GM21737 (cell line): Measurements from ENCODE around the gene GRID1.
A peak's percentile ranks its signal among the peaks of the same experiment; 100 is the strongest.

ENCODE experiments used
- ATAC-seq: cut with Tn5 transposase; IDR thresholded peaks from one replicate; pipeline ENCODE4 v1.9.1; 2021; ENCODE audit warnings: mild to moderate bottlenecking, moderate library complexity; ENCODE audit not compliant: unreplicated experiment

GRID1 gene

DNA sequence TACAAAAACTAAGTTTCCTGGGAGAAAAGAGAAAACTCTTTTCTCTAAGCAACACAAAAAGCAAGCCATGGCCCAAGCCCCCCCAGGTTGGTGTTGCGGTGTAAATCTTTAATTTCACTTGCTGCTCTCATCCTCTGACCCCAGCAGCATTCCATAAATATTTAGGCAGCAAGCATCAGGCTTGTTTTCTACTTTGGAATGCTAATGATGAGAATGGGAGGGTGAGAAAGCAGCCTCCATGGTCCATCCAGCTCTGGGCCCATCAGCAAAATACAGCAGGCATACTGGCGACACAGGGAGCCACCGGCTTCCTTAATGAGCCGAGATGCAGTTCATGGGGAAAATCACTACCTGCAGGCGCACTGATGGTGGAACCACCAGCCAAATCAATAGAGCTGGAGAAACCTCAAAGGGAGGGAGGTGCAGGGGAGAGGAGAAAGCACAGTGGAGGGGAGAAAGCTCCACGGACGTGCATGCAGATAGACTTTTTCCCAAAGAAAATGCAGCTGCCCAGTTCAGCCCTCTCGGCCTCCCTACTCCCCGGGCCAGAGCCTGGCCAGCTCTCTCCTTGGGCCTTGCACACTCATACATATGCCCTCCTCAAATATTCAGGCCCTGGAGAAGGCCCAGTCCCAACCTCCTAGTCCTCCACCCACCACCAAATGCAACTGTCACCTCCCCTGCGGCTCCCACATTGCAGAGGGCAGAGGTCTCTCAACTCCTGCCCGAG, 131.9 kb downstream of the GRID1 start:
- no peak for ATAC-seq

GRCh38 chr10:86234107-86234506, 132.5 kb downstream of the GRID1 start:
- no peak for ATAC-seq

DNA sequence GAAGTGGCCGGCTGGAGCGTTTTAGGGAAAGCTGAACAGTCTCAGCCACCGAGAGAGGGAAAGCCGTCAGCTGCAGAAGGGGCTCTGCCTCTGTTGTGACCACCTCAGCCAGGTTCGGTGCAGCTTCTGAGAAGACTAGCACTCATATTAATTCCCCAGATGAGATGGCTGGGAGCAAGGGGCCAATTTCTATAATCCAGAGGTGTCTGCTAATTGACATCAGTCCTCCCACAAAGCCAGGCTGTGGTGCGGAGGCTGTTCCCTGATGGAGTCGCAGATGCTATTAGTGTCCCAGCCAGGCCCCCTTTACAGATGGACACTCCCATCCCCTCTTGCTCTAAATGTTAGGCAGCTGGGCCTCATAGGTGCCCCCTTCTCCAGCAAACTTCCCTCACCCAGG, 133.5 kb downstream of the GRID1 start:
- ATAC-seq, result no peak

DNA sequence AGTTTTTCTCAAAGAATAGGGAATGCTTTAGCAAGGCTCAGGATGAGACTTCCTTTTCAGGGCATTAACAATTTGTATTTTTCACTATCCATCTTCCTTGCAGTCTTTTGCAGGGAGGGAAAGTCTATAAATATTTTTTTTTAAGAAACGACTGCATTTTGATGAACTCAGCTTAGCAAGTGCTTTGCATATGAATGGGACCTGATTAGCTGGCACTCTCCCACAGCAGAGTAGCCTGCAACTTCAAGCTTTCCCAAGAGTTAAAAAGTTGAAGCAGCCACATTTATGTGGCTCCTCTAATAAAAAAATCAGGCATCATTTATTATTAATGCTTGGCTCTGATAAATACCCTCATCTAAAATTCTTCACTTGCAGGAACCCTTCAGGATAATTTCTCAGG, 134.0 kb downstream of the GRID1 start:
- no peak for ATAC-seq

- no peak for ATAC-seq
Observed at GRCh38 chr10:86231796-86232560, 134.6 kb downstream of the GRID1 start.

- no peak for ATAC-seq
Observed at GRCh38 chr10:86230557-86231180, 135.9 kb downstream of the GRID1 start.

DNA sequence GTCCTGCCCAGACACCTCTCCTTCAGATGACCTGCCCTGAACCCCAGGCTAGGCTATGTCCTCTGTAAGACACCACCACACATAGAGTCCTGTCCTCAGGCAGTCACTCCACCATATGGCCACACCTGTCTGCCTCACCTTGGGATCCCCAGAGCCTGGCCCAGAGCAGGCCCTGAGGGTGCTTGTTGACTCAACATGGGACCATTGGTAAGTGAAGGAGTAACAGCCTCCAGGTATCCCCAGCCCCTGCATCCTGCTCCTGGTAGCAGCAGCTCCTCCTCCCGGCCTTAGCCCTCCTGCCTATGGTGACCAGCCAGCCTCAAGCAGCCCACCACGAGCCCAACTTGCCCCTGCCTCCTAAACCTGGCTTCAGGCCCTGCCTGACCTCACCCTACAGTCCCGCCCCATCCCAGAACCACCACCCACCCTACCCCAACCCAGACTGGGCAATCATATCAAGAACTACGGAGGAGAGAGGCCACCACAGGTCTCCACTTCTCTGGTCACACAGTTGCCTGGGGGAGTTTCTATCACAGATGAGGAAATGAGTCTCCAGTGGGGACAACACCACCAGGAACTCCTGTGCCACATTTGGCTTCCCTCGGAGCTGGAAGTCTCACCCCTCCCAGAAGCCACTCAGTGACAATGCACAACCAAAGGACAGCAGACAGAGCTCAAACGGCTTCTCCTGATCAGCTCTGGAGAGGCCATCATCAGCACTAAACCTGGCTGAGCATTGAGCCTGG, 136.6 kb downstream of the GRID1 start:
- no peak for ATAC-seq

- no peak for ATAC-seq
Observed at GRCh38 chr10:86229376-86229775, 137.2 kb downstream of the GRID1 start.

DNA sequence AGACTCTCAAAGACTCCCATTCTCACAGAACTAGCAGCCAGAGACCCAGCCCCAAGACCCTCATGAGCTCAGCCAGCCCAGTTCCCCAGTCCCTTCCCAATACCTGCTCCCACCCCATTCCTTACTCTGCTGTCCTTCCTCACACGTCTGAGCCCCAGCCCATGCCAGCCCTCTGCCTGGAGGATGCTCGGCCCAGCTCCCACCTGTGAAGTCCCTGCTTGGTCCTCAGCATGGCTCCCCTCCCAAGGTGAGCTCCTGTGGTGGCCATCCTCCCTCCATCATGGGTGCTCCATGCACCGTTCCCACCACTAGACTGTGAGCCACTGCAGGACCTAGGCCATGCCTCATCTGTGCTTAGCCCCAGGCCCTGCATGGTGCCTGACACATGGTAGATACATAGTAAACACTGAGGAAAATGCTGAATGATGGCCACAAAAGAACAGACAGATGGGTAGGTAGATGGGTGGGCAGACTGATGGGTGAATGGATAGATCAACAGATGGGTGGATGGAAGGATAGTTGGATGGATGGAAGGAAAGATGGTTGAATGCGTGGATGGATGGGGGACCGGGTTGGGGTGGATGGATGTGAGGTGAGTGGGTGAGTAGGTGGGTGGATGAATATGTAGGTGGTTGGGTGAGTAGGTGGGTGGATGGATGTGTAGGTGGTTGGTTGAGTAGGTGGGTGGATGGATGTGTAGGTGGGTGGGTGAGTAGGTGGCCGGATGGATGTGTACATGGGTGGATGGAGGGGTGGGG, 138.9 kb downstream of the GRID1 start:
- ATAC-seq, result no peak

DNA sequence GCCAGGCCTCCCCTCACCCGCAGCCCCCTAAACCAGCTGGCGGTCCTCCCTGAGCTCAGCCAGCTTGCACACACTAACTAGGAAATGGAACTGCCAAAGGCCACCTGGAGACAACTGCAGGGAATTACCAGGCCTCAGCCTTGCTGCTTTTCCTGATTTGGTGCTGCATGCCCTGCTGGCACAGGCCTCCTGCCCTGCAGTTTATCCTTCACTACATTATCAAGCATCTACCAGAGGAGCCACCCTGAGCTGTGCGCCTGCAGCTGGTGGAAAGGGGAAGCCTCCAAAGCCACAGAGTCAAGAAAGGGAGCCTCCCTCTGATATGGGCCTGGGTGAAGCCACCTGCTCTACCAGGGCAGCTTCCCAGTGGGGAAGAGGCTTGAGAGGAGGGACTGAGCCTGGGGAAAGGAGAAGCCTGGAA, 139.8 kb downstream of the GRID1 start:
- ATAC-seq, result no peak

- ATAC-seq, result no peak
Observed at GRCh38 chr10:86226016-86226415, 140.6 kb downstream of the GRID1 start.

GRCh38 chr10:86225103-86225782, 141.4 kb downstream of the GRID1 start:
- ATAC-seq, result no peak

GRCh38 chr10:86224354-86225102, 142.1 kb downstream of the GRID1 start:
- peak; percentile 66 for ATAC-seq

DNA sequence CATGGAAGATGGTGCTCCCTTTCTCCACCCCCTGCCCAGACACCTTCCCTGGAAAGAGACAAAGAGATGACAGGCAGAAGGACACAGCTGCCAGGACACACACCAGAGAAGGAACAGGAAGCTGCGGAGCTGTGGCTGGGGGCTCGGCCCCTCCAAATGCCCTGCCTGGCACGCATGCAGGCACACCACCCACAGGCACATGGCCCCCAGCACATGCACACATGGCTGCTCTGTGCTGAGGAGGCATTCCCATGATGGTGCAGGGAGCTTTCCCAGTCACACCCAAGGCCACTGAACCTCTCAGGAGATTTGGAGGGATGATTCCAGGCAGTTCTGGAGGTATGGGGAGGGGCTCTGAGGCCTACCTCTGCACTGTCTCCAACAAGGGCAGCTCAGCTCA, 143.3 kb downstream of the GRID1 start:
- no peak for ATAC-seq

DNA sequence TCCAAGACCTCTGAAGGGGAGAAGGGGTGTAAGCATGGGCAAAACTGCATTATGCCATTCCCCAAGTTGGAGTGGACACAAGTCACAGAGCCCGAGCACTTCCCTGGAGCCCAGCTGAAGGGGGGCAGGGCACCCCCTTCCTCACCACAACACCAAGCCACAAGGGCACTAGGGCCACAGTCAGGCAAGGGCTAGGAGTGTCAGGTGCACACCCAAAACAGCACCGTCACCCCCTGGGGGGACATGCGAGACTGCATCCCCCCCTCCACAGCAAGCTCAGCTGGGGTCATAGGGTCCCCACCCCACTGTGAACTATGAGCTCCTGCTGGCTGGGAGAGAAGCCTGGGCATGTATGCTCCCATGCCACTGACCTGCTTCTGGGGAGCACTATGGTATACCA, 143.9 kb downstream of the GRID1 start:
- ATAC-seq, result no peak

- no peak for ATAC-seq
Observed at GRCh38 chr10:86222336-86222650, 144.3 kb downstream of the GRID1 start.

DNA sequence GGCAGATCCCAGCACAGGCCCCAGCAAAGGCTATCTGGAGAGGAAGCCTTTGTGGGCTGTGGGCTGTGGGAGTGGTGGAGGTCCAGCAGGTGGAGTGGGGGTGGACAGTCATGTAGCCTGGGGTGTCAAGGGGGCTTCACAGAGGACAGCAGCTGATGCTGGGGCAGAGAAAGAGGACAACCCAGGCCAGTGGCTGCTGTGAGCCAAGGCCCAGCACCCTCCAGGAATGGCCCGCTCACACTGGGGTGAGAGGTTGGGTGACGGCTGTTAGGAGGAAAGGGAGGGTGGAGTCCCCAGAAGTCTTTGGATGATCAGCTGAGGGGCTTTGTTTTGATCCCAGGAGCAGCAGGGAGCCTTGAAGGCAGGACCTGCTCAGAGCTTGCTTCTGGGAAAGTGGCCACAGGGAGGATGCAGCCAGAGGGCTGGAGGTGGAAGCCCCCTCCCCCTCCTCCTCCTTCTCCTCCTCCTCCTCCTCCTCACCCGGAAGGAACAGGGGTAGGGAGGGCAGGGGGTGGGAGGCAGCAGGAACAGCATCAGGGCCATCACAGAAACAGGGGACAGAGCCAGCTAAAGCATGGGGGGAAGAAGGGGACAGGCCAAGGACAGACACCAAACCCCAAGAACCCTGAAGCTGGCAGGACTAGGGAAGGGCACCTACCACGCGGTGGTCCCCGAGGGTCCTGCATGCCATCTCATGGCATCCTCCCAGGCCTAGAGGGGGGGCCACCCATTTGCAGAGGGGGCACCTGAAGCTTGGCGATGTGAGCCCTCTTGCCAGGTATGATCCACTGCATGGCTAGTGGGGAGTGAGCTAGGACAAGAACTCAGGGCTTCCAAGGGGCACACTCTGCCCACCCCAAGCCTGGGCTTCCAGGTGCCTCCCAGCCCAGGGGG, 144.9 kb downstream of the GRID1 start:
- ATAC-seq, result no peak

DNA sequence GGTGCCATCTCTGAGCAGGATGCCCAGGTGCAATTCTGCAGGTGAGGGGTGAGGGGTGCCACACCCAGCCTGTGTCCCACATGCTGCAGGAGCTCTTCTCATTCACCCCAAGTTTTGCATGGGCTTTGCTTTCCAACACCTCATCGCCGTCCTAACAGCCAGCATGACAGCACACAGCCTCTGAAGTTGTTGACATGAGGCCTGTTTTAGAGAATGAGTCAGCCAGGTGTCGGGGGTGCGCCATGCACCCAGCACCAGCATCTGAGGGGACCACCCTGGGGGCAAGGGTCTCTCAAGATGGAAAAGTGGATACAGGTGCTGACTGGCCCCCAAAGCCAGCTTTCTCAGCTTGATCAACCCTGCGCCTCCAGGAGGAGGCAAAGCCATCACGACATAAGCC, 146.0 kb downstream of the GRID1 start:
- no peak for ATAC-seq
